OCI-LY1 (cell line): Measurements from ENCODE around the gene UMAD1.

Experiments used
- H2AFZ ChIP-seq: fragments of 200-600 bp; sonication (generic), shearing (Covaris generic); 2 replicates; pipeline ENCODE4 v1.6.0; 2014; ENCODE audit warnings: antibody characterized with exemption, mild to moderate bottlenecking, low read length
- H3F3A ChIP-seq: fragments of 200-600 bp; sonication (generic), shearing (Covaris generic); 2 replicates; pipeline ENCODE4 v1.6.0; 2014; ENCODE audit warnings: mild to moderate bottlenecking, antibody characterized with exemption, low read length, moderate library complexity; ENCODE audit not compliant: insufficient read depth
- H3K27ac ChIP-seq: fragments of 200-600 bp; sonication (generic); 2 replicates; pipeline ENCODE4 v1.5.1; 2014; ENCODE audit warnings: low read length, mixed run types, mild to moderate bottlenecking, low read depth; ENCODE audit not compliant: poor library complexity, severe bottlenecking
- H3K27me3 ChIP-seq: fragments of 200-600 bp; sonication (generic); 2 replicates; pipeline ENCODE4 v1.6.0; 2014; ENCODE audit warnings: antibody characterized with exemption, mild to moderate bottlenecking, low read length, moderate library complexity; ENCODE audit not compliant: insufficient read depth
- H3K36me3 ChIP-seq: fragments of 200-600 bp; sonication (generic); 2 replicates; pipeline ENCODE4 v1.6.1; 2014; ENCODE audit warnings: mild to moderate bottlenecking, antibody characterized with exemption, low read length, moderate library complexity, mixed read lengths; ENCODE audit not compliant: insufficient read depth
- H3K4me1 ChIP-seq: fragments of 200-600 bp; sonication (generic); 2 replicates; pipeline ENCODE4 v1.5.1; 2014; ENCODE audit warnings: mild to moderate bottlenecking, low read length, moderate library complexity; ENCODE audit not compliant: insufficient read depth, severe bottlenecking
- H3K4me2 ChIP-seq: fragments of 200-600 bp; sonication (generic), shearing (Covaris generic); 2 replicates; pipeline ENCODE4 v1.6.1; 2014; ENCODE audit warnings: low read length
- H3K4me3 ChIP-seq: fragments of 200-600 bp; sonication (generic); 2 replicates; pipeline ENCODE4 v1.5.1; 2014; ENCODE audit warnings: low read length, low read depth, mild to moderate bottlenecking, mixed read lengths; ENCODE audit not compliant: poor library complexity, severe bottlenecking
- H3K79me2 ChIP-seq: fragments of 200-600 bp; shearing (Covaris generic); 2 replicates; pipeline ENCODE4 v1.6.1; 2016; ENCODE audit warnings: mixed run types, low read length, mixed read lengths; ENCODE audit not compliant: insufficient read depth
- H3K9ac ChIP-seq: fragments of 200-600 bp; sonication (generic), shearing (Covaris generic); 2 replicates; pipeline ENCODE4 v1.6.1; 2014; ENCODE audit warnings: mild to moderate bottlenecking, low read length, mixed read lengths
- H3K9me2 ChIP-seq: fragments of 200-600 bp; sonication (generic), shearing (Covaris generic); 2 replicates; pipeline ENCODE4 v1.6.1; 2014; ENCODE audit warnings: low read depth, mild to moderate bottlenecking, low read length, mixed read lengths
- H3K9me3 ChIP-seq: fragments of 200-600 bp; shearing (Covaris generic); 2 replicates; pipeline ENCODE4 v1.6.1; 2014; ENCODE audit warnings: low read length, mixed read lengths
- H4K20me1 ChIP-seq: fragments of 200-600 bp; sonication (generic), shearing (Covaris generic); 2 replicates; pipeline ENCODE4 v1.6.0; 2016; ENCODE audit warnings: mild to moderate bottlenecking, low read length; ENCODE audit not compliant: insufficient read depth
- EZH2 ChIP-seq: fragments of 200-600 bp; sonication (generic), shearing (Covaris generic); IDR thresholded peaks from 2 replicates; pipeline ENCODE4 v1.8.0; 2017; ENCODE audit warnings: borderline replicate concordance, mixed run types, mild to moderate bottlenecking, antibody characterized with exemption, low read length, moderate library complexity, mixed read lengths
- TF ChIP-seq, protein P1 (sequence below): fragments of 200-600 bp; sonication (generic), shearing (Covaris generic); IDR thresholded peaks from 2 replicates; pipeline ENCODE4 v1.5.1; 2017; ENCODE audit warnings: mild to moderate bottlenecking, antibody characterized with exemption, low read length, moderate library complexity, mixed read lengths

UMAD1 gene

DNA sequence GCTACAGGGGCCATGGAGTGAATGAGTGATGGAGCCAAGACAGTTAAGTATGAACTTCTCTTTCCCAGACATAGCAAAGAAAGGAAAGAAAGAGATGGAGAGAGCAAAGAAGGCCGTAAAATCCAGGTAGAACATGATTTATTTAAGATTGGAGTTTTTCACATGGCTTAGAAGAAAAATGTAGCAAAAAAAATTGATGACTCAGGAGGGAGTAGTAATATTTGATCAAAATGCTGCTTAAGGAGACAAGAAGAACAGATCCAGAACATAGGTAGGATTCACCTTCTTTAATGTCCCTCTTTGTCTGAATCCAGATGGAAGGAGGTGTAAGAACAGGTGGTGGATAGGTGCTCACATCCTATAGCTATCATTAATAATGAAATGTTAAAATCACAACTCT lies 277.0 kb downstream of the UMAD1 start:
- Histone ChIP-seq H2AFZ (no peak overlapping the region), H3K9ac (no peak overlapping the region), H3K27ac (peak overlapping the region; percentile 89), H3K9me3 (no peaks in the 10 kb centered on the region), H3K79me2 (no peaks in the 10 kb centered on the region), H4K20me1 (no peaks in the 10 kb centered on the region), H3K4me1 (peaks cover 43% of the 10 kb centered on the region), H3K4me2 (no peak overlapping the region), H3K27me3 (no peaks in the 10 kb centered on the region), H3K4me3 (no peak overlapping the region), H3K9me2 (no peaks in the 10 kb centered on the region), H3F3A (no peaks in the 10 kb centered on the region), H3K36me3 (no peaks in the 10 kb centered on the region)
- TF ChIP-seq EZH2, result no peak
- TF ChIP-seq, protein P1, sequence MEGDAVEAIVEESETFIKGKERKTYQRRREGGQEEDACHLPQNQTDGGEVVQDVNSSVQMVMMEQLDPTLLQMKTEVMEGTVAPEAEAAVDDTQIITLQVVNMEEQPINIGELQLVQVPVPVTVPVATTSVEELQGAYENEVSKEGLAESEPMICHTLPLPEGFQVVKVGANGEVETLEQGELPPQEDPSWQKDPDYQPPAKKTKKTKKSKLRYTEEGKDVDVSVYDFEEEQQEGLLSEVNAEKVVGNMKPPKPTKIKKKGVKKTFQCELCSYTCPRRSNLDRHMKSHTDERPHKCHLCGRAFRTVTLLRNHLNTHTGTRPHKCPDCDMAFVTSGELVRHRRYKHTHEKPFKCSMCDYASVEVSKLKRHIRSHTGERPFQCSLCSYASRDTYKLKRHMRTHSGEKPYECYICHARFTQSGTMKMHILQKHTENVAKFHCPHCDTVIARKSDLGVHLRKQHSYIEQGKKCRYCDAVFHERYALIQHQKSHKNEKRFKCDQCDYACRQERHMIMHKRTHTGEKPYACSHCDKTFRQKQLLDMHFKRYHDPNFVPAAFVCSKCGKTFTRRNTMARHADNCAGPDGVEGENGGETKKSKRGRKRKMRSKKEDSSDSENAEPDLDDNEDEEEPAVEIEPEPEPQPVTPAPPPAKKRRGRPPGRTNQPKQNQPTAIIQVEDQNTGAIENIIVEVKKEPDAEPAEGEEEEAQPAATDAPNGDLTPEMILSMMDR, result no peak

DNA sequence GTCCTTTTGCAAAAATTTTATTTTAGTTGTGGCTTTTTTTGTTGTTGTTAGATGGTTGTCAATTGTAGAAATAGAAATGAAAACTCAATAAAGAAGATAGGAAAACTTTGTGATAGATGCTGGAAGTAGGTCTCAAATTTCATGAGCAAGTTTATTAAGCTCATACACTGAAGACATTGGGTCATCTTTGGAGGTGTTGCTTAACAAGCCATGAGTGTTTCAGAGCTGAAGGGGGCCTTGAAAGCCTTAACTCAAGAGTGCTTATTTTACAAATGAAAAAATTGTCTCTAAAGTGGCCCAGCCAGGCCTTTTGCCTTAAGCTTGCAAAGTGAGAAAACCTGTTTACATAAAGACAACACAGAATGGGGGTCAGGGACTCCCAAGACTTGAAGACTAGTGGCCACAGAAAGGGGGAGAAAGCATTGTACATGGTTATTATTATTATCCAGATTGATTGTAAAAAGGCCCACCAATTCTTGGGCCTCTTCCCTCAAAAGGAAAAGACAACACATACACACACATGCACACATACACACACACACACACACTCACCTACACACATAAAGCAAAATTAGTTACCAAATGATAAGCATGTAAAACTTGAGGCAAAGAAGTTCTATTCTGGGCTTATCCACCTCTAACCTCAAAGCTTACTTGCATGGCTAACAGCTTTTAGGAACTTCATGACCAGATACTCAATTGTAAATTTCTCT lies 278.3 kb downstream of the UMAD1 start:
- Histone ChIP-seq H3K4me2 (no peak overlapping the region), H3K9me2 (no peaks in the 10 kb centered on the region), H3K9ac (no peak overlapping the region), H3K9me3 (no peaks in the 10 kb centered on the region), H3K27ac (peak overlapping the region; percentile 89), H3F3A (no peaks in the 10 kb centered on the region), H3K27me3 (no peaks in the 10 kb centered on the region), H4K20me1 (no peaks in the 10 kb centered on the region), H3K4me1 (peaks cover 56% of the 10 kb centered on the region), H3K79me2 (no peaks in the 10 kb centered on the region), H2AFZ (no peak overlapping the region), H3K36me3 (no peaks in the 10 kb centered on the region), H3K4me3 (no peak overlapping the region)
- TF ChIP-seq, protein P1, result no peak
- no peak for TF ChIP-seq EZH2

DNA sequence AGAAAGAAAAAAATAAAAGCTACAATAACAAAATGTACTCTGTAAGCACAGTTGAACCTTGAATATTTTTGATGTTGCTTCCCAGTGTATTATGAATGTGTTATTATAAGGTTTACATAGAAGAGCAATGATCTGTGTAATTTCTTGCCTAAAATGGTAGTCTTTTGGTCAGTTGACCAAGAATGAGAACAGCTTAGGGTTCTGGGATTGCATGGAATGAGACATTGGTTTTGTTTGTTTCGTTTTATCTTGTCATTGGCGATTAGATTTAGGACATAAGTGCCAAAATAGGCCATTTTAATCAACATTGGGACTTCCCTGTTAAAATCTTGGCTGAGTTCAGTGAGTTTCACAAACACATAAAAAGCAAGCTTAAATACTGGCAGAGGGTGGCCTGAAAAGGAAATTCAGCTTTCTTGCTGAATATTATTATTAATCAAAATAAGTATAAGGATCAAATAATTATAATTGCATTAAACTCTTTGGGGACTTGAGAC lies 278.9 kb downstream of the UMAD1 start:
- Histone ChIP-seq H3K4me1 (peaks cover 62% of the 10 kb centered on the region), H3K9me2 (no peaks in the 10 kb centered on the region), H3K9ac (peak overlapping the region; percentile 27), H3K36me3 (no peaks in the 10 kb centered on the region), H3K27me3 (no peaks in the 10 kb centered on the region), H4K20me1 (no peaks in the 10 kb centered on the region), H3K9me3 (no peaks in the 10 kb centered on the region), H2AFZ (no peak overlapping the region), H3F3A (no peaks in the 10 kb centered on the region), H3K4me2 (peak overlapping the region; percentile 67; the same call in 1 of the 2 replicates), H3K4me3 (no peak overlapping the region), H3K27ac (peak overlapping the region; percentile 89), H3K79me2 (no peaks in the 10 kb centered on the region)
- TF ChIP-seq, protein P1, result no peak
- no peak for TF ChIP-seq EZH2
